Activated effector memory CD4-positive, alpha-beta T cell treated with Interleukin-2 at 50 U/mL for 16 hours (primary cell): ENCODE measurements around the gene DSCAML1.

ENCODE experiments used
- DNase-seq: peaks from one replicate; pipeline ENCODE4 v3.0.0-alpha.2; 2020

The DSCAML1 gene

GRCh38 chr11:117717485-117718314 is 79.3 kb downstream of the DSCAML1 start:
- no peak for DNase-seq

GRCh38 chr11:117716521-117717440 is 80.2 kb downstream of the DSCAML1 start:
- DNase-seq: no peak

- DNase-seq: no peak
These were observed 81.2 kb downstream of the DSCAML1 start for GRCh38 chr11:117715801-117716200.

GRCh38 chr11:117713538-117713991 is 83.5 kb downstream of the DSCAML1 start:
- DNase-seq: no peak

- no peak for DNase-seq
These were observed 84.5 kb downstream of the DSCAML1 start for GRCh38 chr11:117712530-117712929.

- DNase-seq: no peak
These were observed 85.7 kb downstream of the DSCAML1 start for GRCh38 chr11:117711331-117711730.

- no peak for DNase-seq
These were observed 86.8 kb downstream of the DSCAML1 start for GRCh38 chr11:117710211-117710610.

- no peak for DNase-seq
These were observed 90.6 kb downstream of the DSCAML1 start for GRCh38 chr11:117706322-117706814.

GRCh38 chr11:117705866-117706265 is 91.2 kb downstream of the DSCAML1 start:
- DNase-seq: no peak

GRCh38 chr11:117704395-117705100 is 92.5 kb downstream of the DSCAML1 start:
- DNase-seq: no peak

GRCh38 chr11:117702946-117703598 is 93.9 kb downstream of the DSCAML1 start:
- DNase-seq: no peak

GRCh38 chr11:117701781-117702180 is 95.2 kb downstream of the DSCAML1 start:
- no peak for DNase-seq

- no peak for DNase-seq
These were observed 96.5 kb downstream of the DSCAML1 start for GRCh38 chr11:117700551-117700950.

- no peak for DNase-seq
These were observed 99.7 kb downstream of the DSCAML1 start for GRCh38 chr11:117697319-117697718.

GRCh38 chr11:117696540-117696939 is 100.5 kb downstream of the DSCAML1 start:
- no peak for DNase-seq

- no peak for DNase-seq
These were observed 103.7 kb downstream of the DSCAML1 start for GRCh38 chr11:117693344-117693743.

- no peak for DNase-seq
These were observed 105.5 kb downstream of the DSCAML1 start for GRCh38 chr11:117691516-117691915.

- no peak for DNase-seq
These were observed 105.8 kb downstream of the DSCAML1 start for GRCh38 chr11:117691218-117691514.

- DNase-seq: no peak
These were observed 106.4 kb downstream of the DSCAML1 start for GRCh38 chr11:117690484-117691217.

- no peak for DNase-seq
These were observed 108.7 kb downstream of the DSCAML1 start for GRCh38 chr11:117688255-117688797.

- DNase-seq: no peak
These were observed 109.2 kb downstream of the DSCAML1 start for GRCh38 chr11:117687776-117688175.
